MCF 10A (cell line): ENCODE results near the gene SEMA4D. TPM values are rescaled to one million over a fixed set of nuclear protein-coding genes. Genes with fewer than 3 reads are reported as not detected.

Experiments
- BruUV-seq: library from RNA; stranded (reverse); fragments of 400-500 nt; replicated peaks from 2 replicates; lab custom pipeline; 2021; lab: Mats Ljungman, UMichigan
- CTCF ChIA-PET: fragments of 300-600 bp; sonication (Branson Sonifier 250); formaldehyde crosslinking; extraction: SDS; loops from one replicate; lab custom pipeline; 2021; ENCODE audit warnings: antibody characterized with exemption, inconsistent platforms; lab: Yijun Ruan, JAX
- POLR2A ChIA-PET: fragments of 300-600, 350-650 bp; sonication (Branson Sonifier 250); formaldehyde crosslinking; extraction: SDS; loops from one replicate; lab custom pipeline; 2020; ENCODE audit warnings: antibody characterized with exemption, inconsistent platforms; lab: Yijun Ruan, JAX
- DNase-seq: peaks from one replicate; pipeline ENCODE4 v3.0.0-alpha.2; 2018; ENCODE audit not compliant: unreplicated experiment
- H3K27ac Mint-ChIP-seq: one replicate; pipeline ENCODE4 v1.8.0; 2022; ENCODE audit warnings: mild to moderate bottlenecking, low read depth, mixed read lengths; ENCODE audit not compliant: unreplicated experiment
- H3K27me3 Mint-ChIP-seq: one replicate; pipeline ENCODE4 v1.8.0; 2022; ENCODE audit warnings: mixed read lengths; ENCODE audit not compliant: insufficient read depth, unreplicated experiment
- H3K36me3 Mint-ChIP-seq: one replicate; pipeline ENCODE4 v1.8.0; 2022; ENCODE audit warnings: mild to moderate bottlenecking, moderate library complexity, mixed read lengths; ENCODE audit not compliant: insufficient read depth, unreplicated experiment
- H3K4me1 Mint-ChIP-seq: one replicate; pipeline ENCODE4 v1.8.0; 2022; ENCODE audit warnings: mixed read lengths; ENCODE audit not compliant: insufficient read depth, unreplicated experiment
- H3K4me3 Mint-ChIP-seq: one replicate; pipeline ENCODE4 v1.8.0; 2022; ENCODE audit warnings: mild to moderate bottlenecking, moderate library complexity, mixed read lengths; ENCODE audit not compliant: unreplicated experiment
- H3K9me3 Mint-ChIP-seq: one replicate; pipeline ENCODE4 v1.8.0; 2022; ENCODE audit warnings: mixed read lengths; ENCODE audit not compliant: unreplicated experiment
- intact Hi-C: fragments of 100-400 bp; cut with micrococcal nuclease; formaldehyde crosslinking; loops from 2 replicates; pipeline ENCODE4 v1.14.1; 2022
- total RNA-seq: library from RNA; stranded (reverse); gene quantifications from 2 replicates; pipeline ENCODE4 v1.2.3, GENCODE V29; 2022
- TF ChIP-seq, protein P1 (sequence below): fragments of 200-600 bp; IDR thresholded peaks from one replicate; pipeline ENCODE4 v1.8.0; 2022; ENCODE audit warnings: antibody characterized with exemption, mild to moderate bottlenecking; ENCODE audit not compliant: unreplicated experiment

SEMA4D gene
- total RNA-seq, 1 experiment from 2014 or later: 4.2 TPM

DNA sequence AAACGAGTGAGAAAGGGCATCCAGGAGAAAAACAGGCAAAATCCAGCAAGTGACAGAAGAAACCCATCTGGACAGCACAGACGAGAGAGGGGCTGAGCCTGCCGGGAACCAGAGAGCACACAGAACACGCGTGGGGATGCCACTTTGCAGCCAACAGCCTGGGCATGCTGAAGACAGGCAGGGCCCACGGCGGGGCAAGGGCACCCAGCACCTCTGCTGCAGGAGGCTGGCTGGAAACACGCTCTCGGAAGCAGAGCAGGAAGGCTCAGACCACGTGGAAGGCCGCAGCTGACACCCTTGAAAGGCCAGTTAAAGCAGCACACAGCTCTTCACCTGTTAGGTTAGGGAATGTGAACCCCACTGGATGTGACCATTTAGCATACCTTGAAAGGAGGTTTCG is 103.5 kb downstream of the SEMA4D start:
- ChIA-PET POLR2A (no interaction called here), CTCF (interaction anchor here (1.0 to 1.1 kb wide), 2 partner anchors 12 to 154 kb away, joined by 3 to 4 read pairs; no protein-coding TSS in a partner anchor)
- Mint-ChIP-seq H3K27me3 (no peaks in the 10 kb centered on the region), H3K9me3 (no peaks in the 10 kb centered on the region), H3K36me3 (peaks cover 19% of the 10 kb centered on the region), H3K4me1 (no peaks in the 10 kb centered on the region), H3K27ac (no peak overlapping the region), H3K4me3 (no peak overlapping the region)
- no peak for DNase-seq
- intact Hi-C loops: no loop called here
- TF ChIP-seq, protein P1, sequence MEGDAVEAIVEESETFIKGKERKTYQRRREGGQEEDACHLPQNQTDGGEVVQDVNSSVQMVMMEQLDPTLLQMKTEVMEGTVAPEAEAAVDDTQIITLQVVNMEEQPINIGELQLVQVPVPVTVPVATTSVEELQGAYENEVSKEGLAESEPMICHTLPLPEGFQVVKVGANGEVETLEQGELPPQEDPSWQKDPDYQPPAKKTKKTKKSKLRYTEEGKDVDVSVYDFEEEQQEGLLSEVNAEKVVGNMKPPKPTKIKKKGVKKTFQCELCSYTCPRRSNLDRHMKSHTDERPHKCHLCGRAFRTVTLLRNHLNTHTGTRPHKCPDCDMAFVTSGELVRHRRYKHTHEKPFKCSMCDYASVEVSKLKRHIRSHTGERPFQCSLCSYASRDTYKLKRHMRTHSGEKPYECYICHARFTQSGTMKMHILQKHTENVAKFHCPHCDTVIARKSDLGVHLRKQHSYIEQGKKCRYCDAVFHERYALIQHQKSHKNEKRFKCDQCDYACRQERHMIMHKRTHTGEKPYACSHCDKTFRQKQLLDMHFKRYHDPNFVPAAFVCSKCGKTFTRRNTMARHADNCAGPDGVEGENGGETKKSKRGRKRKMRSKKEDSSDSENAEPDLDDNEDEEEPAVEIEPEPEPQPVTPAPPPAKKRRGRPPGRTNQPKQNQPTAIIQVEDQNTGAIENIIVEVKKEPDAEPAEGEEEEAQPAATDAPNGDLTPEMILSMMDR: no peak
- BruUV-seq: no TSS peak

DNA sequence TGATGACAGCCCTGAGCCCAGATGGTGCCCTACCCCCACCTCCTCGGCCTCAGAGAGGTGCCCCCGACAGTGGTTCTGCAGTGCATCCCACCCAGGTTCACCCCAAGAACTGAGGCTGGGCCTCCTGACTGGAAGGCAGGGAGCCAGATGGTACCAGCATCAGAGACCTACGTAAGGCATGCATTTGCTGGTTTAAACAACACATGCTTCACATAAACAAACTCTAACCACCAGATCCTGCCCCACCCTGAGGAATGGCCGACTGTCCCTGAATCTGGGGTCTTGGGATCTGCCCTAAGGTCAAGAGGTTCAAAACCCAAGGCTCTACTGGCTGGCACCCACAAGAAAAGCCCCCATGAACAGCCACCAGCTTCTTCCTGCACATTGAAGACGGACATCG is 106.3 kb downstream of the SEMA4D start:
- no TSS peak for BruUV-seq
- H3K27ac Mint-ChIP-seq: no peak overlapping the region
- ChIA-PET POLR2A (no interaction called here), CTCF (interaction anchor here (0.5 to 3.2 kb wide), 2 partner anchors 12 to 157 kb away, joined by 3 to 11 read pairs; no protein-coding TSS in a partner anchor)
- TF ChIP-seq, protein P1: no peak
- intact Hi-C loops: no loop called here
- peaks cover 13% of the 10 kb centered on the region for H3K36me3 Mint-ChIP-seq
- H3K9me3 Mint-ChIP-seq: no peaks in the 10 kb centered on the region
- H3K27me3 Mint-ChIP-seq: no peaks in the 10 kb centered on the region
- peaks cover 4% of the 10 kb centered on the region for H3K4me1 Mint-ChIP-seq
- H3K4me3 Mint-ChIP-seq: no peak overlapping the region
- no peak for DNase-seq

DNA sequence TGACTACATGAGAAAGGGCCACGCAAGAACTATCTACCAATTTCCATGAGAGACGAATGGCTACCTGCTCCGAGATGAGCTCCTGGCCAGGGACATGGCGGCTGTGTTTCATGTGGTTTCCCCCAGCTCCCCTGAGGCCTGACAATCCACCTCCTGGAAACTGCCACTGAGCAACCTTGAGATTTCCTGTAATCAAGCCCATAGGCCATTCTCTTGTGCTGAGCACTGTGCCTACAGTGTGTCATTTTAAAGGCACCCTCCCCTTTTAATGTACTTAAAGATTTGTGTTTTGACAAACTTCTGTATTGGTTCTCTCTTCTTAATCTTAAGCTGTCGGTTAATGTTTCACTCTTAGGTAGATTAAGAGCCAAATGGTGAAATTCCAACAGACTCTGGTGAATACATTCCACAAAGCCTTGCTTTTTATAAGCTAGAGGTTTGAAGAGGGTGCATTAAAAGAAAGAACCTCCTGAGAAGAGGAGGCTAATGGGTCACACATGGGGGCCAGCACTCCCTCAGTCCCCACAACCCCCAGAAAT is 107.3 kb downstream of the SEMA4D start:
- Mint-ChIP-seq H3K27me3 (no peaks in the 10 kb centered on the region), H3K4me3 (no peak overlapping the region), H3K27ac (no peak overlapping the region), H3K9me3 (no peaks in the 10 kb centered on the region), H3K36me3 (peaks cover 8% of the 10 kb centered on the region), H3K4me1 (peaks cover 4% of the 10 kb centered on the region)
- ChIA-PET CTCF (interaction anchor here (3.2 kb wide), 1 partner anchor 158 kb away, joined by 11 read pairs; no protein-coding TSS in a partner anchor), POLR2A (no interaction called here)
- TF ChIP-seq, protein P1: no peak
- DNase-seq: no peak
- intact Hi-C loops: no loop called here
- BruUV-seq: no TSS peak

GRCh38 chr9:89390068-89390555 is 107.8 kb downstream of the SEMA4D start:
- TF ChIP-seq, protein P1: no peak
- Mint-ChIP-seq H3K27me3 (no peaks in the 10 kb centered on the region), H3K9me3 (no peaks in the 10 kb centered on the region), H3K4me3 (no peak overlapping the region), H3K4me1 (peaks cover 4% of the 10 kb centered on the region), H3K36me3 (peaks cover 8% of the 10 kb centered on the region), H3K27ac (no peak overlapping the region)
- intact Hi-C loops: no loop called here
- no TSS peak for BruUV-seq
- POLR2A ChIA-PET: no interaction called here
- CTCF ChIA-PET: interaction anchor here (0.6 to 3.2 kb wide), 2 partner anchors 159 to 597 kb away, joined by 3 to 11 read pairs; no protein-coding TSS in a partner anchor
- DNase-seq: no peak
